LHCN-M2 (cell line): Measurements from ENCODE around the gene CSNK2A1. TPM values are rescaled to one million over a fixed set of nuclear protein-coding genes. Genes with fewer than 3 reads are reported as not detected.

Experiments used
- DNase-seq: peaks from one replicate; pipeline ENCODE4 v3.0.0-alpha.2; 2012; ENCODE audit warnings: low read depth
- total RNA-seq: library from RNA; depleted of rRNA; stranded (reverse); fragments of >200 nt; gene quantifications from 2 replicates; pipeline ENCODE4 v1.2.3, GENCODE V29; 2014

The CSNK2A1 gene
- total RNA-seq, 1 experiment from 2014 or later, result 137 TPM

DNA sequence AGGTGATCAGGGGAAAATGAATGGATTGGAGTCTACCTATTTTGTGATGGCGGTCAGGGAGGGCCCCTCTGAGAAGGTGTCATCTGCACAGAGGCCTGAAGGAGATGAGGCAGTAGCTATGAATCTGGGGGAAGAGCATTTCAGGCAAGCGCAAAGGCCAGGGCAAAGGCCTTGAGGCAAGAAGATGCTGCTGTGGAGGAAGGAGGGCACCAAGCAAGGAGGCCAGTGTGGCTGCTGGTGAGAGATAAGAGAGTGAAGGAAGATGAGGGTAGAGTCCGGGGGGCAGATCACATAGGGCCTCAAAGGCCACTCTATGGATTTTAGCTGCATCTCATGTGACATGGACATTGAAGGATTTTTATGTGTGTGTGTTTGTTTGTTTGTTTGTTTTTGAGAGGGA, 20.6 kb upstream of the CSNK2A1 start:
- DNase-seq, result no peak

DNA sequence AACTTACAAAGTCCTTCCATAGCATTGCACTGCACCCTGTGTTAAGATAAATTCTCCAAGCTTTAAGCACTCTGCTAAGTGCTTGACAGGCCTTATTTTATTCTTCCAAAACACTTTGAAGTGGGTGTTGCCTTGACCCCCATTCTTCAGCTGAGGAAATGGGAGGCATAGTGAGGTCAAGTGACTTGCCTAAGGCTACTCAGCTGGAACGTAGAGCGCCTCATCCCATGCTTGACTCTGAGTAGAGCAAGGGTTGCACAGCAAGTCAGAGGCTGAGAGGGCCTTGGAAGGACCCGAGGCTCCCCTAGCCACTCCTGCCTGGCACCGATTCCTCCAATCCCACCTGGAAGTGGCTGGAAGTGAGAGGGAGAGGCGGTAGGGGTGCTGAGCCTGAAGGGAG, 19.6 kb upstream of the CSNK2A1 start:
- no peak for DNase-seq

DNA sequence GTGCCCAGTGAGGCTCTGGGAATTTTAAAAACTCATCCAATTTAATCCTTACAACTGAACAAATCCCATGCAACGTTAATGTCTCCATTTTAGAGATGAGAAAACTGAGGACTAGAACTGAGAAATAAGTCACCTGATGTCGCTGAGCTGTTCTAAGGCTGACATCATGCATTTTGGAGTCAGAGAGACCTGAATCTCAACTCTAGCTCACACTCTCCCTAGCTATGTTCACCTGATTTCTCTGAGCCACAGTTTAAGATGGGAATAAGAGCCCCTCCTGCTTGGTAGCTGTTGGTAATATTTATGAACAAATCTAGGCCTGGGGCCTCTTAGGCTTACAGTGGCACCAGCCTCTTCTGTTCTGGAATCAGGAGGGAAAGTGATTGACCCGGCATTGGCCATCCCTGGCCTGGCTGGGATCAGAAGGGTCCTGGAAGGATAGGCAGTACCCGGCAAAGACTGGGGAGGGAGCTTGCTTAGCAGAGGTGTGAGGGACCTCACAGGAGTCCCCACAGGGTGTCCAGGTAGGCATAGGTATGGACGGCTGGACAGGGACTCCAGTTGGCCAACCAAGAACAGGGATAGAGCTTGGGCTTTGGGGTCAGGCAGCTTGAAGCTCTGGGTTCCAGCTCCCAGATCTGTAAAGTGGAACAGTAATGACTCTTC, 18.8 kb upstream of the CSNK2A1 start:
- no peak for DNase-seq

DNA sequence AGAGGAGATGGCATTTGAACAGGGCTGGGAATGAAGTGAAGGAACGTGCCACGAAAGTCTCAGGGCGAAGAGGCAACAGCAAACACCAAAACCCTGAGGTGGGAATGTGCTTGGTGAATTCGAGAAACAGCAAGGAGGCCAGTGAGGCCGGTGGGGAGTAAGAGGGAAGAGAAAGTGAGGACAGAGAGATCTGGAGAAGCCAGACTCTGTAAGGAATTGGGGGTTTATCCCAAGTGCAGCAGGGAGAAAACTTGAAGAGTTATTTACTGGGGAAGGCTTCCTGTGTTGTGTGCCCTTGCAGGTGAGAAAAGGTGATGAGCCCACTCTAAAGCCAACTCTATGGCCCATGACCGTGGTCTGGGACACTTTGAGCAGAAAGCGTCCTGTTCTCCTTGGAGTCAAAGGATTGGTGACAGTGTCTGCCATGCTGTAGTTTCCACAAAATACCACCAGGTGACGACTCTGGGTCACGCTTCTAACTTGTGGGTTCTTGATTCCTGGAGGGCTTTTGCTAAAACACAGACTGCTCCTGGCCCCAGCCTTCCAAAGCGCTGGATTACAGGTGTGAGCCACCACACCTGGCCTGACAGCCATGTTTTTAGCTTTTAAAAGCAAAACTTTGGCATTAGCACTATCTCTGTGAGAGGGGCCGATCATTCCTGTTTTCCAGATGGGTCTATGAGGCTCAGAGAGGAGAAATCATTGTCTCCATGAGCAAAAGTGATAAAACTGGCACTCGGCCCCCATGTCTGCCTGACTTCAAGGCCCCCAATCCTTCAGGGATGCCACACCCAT, 18.0 kb upstream of the CSNK2A1 start:
- peak; percentile 52 for DNase-seq

DNA sequence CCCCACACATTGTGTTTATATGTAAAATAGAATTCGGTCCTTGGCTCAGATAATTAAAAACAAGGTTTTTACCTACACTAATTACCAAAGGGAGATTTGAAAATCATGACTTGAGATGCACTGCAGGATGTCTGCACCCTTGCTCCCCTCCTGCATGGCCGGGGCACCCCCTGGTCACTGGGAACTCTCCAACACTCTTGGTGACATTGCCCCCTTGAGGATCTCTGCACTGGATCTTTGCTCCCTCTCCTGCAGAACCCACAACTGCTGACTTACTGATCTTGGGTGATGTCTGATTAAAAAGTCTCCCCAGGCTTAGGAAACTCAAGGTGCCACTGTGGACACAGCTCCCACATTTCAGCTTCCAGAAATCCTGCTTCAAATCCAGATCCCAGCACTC, 17.1 kb upstream of the CSNK2A1 start:
- DNase-seq, result no peak

DNA sequence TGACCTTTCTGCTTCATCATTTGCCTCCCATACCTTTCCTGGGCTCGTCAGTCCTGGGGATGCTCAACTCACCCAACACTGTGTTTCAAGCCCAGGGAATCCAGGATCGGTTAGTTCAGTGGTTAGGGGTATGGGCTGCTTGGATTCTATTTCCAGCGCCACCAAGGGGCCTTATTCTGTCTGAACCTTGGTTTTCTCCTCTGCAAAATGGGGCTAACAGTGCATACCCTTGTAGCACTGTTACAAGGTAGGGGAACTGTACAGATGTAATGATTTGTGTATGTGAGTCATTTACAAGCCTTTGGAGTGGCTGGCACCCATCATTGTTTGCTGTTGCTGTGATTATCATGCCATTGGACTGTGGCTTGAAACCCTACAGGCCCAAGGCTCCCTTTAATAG, 14.5 kb upstream of the CSNK2A1 start:
- DNase-seq, result no peak

DNA sequence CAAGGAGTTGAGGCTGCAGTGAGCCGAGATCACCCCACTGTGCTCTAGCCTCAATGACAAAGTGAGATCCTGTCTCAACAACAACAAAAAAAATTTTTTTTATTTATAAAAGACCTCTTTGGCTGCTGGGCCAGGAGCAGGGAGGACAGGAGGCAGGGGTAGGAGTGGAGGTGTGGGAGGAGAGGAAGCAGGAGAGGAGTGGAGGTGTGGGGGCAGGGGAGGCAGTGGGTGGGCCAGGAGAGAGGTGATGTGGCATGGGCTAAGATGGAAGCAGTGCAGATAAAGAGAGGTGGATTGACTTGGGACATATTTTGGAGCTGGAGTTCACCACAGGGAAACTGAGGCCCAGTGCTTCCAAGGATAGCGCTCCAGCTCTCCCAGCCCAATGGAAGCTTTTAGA, 13.4 kb upstream of the CSNK2A1 start:
- DNase-seq, result no peak

DNA sequence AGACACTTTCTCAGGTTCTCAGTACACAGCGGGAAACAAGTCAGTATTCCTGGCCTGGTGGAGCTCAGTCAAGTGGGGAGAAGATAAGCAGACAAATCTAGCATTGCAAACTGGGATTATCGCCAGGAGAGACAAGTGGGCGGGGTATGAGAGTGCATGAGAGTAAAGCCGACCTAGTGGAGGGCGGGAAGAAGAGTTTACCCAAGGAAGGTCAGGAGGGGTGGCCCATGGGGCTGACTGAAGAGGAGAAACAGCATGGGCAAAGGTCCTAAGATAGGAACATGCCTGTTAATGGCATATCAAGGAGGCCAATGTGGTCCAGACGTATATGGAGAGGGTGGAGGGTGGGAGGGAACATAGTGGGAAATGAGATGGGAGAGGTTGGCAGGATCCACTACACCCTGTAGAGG, 12.4 kb upstream of the CSNK2A1 start:
- no peak for DNase-seq

DNA sequence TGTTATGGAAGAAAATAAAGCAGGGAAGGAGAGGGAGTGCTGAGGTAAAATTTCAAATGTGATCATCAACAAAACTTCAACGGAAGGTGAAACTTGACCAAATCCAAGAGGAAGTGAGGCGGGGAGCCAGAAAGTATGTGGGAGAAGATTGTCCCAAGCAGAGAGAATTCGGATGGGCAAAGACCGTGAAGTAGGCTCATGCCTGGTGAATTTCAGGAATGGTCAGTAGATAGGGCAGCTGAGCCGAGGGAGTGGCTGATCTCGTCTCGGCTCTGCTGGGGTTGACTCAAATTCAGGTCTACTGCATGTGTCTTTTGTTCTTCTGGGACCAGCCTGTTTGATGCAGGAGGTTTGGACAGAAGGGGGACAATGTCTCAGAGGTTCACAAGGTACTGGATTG, 7.0 kb upstream of the CSNK2A1 start:
- DNase-seq, result no peak

DNA sequence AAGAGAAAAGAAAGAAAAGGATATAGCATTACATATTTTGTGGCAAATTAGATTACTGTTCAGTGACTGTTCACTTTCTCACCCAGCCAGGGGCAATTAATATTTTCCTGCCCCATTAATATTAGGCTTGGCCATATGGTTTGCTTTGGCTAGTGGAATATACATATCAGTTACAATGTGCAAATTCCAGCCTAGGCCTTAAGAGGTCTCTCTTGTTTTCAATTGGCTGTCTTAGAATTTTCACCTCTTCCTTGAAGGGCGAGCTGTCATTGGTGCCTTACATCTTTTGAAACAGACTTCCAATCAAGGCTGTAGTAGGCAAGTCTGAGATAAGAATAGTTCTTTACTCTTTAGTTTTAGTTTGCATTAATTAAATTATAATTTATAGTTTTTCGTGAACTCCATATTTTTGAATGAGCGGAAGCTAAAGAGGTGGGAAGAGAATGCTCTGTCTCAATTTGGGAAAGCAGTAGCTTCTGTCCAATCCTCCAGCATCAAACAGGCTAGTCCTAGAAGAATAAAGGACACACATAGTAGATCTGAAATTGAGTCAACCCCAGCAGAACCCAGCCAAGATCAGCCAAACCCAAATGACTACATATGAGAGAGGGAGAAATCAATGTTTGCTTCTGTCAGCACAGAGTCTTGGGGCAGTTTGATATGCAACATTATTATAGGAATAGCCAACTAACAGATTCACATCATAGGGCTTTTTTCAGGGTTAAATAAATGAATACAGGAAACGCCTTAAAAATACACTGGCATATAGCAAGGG, 6.3 kb upstream of the CSNK2A1 start:
- no peak for DNase-seq

DNA sequence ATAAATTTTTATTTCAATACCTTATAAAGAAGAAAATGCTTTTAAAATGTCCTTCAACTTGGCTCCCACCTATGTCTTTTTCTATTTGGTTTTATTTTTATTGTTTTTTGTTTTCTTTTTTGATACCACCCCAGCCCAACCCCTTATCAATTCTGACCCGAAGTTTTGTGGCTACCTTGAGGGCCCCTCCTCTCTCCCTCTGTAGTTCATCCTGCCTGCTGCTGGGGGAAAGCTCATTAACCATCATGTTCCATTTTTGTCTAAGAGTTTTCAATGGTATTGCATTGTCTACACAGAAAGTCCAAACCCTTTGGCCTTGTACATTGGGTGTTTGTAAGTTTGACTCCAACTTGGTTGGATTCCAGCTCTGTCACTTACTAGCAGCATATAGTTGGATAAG, 5.3 kb upstream of the CSNK2A1 start:
- no peak for DNase-seq

DNA sequence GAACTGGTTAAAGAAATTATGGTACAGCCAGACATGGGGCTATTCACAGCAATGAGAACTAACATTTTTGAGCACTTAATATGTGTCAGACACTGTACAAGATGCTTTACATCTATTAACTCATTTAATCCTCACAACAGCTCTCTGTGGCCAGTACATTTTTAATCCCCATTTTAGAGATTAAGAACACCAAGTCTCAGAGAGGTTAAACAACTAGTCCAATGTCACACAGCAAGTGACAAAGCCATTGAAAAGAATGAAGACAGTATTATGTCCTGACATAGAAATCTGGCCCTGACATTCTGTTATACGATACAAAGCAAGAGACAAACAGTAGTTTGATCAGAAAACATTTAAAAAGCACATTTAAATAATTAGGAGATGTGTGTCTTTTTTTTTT, 3.8 kb upstream of the CSNK2A1 start:
- DNase-seq, result no peak

DNA sequence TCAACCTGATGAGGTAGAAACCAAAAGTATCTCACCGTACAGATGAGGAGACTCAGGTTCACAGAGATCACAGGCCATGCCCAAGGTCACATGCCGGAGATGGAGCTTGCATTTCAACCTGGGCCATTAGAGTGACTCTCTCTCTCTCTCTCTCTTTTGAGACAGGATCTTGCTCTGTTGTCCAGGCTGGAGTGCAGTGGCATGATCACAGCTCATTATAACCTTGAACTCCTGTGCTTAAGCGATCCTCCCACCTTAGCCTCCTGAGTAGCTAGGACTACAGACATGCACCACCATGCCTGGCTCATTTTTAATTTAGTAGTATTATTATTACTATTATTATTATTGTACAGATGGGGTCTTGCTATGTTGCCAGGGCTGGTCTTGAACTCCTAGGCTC, 2.8 kb upstream of the CSNK2A1 start:
- DNase-seq, result no peak

DNA sequence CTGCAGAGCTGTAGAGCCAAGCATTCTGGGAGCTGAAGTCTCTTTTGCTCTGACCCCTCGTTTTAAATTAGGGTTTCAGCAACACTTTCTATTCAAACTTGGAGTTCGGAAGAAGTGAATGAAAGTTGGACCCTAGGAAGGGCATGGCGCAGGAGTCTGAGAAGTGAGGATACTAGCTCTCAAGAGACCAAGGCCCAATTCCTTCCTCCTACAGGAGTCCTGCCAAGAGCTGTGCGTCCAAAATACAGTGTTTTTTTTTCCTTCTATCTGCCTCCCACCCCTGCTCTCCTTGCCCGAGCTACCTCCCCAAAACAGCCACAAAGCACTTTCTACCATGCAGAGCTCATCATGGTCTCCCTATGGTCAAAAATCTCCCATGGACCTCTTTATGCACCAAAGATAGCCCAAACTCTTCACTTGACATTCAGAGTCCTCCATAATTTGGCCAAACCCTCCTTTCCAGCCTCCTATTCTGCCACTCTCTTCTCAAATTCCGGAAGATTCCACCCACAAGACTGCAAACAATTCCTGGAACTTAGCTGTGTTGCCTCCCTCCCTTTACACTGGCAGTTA, 649 bp upstream of the CSNK2A1 start:
- DNase-seq, result no peak

DNA sequence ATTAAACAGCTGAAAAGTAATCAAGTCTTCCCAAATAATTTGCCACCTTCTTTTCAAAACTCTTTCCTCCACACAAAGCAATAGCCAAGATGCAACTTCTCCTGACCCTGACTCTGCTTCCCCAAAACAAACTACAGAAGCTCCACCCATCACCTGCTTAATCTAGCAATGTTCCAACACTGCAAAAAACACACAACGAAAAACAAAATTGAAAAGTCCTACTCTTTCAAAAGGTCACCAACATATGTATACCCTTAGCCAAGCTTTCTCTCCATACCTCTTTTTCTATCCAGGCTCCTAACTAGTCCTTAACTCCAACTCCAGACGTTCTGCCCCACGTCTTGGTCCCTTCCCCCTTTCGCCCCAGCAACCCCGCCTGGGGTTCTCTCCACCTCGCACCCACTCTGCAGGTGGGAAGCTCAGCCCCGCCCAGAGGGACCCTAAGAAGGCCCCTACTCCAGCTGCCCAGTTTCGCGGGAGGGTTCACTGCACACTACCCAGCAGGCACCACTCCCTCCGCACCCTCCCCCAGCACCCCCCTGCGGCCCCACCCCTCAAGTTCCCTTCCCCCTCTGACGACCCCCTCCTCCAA, 717 bp downstream of the CSNK2A1 start:
- no peak for DNase-seq

DNA sequence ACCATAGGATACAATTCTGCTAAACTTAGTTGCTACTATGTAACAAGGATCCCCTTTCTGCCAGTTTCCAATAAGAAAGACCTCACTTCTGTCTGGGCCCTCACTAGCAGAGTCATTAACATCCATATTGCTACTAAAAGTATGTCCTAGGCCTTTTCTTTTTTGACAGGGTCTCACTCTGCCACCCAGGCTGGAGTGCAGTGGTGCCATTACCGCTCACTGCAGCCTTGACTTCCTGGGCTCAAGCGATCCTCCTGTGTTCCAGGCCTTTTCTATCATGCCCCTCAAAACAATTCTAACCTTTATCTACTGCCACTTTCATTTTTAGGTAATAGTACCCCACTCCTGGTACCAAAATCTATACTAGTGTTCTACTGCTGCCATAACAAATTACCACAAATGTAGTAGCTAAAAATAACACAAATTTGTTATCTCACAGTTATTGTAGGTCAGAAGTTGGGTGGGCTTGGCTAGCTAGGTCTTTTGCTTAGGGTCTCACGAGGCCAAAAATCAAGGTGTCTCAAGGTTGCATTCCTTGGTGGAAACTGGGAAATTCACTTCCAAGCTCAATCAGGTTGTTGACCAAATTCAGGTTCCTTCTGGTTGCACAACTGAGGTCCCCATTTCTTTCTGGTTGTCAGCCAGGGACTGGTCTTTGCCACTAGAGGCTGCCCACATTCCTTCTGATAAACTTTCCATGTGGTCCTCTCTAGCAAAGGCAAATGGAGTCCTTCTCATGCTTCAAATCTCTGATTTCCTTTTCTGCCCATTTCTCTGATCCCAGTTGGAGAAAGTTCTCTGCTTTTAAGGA, 3.0 kb downstream of the CSNK2A1 start:
- DNase-seq, result no peak

DNA sequence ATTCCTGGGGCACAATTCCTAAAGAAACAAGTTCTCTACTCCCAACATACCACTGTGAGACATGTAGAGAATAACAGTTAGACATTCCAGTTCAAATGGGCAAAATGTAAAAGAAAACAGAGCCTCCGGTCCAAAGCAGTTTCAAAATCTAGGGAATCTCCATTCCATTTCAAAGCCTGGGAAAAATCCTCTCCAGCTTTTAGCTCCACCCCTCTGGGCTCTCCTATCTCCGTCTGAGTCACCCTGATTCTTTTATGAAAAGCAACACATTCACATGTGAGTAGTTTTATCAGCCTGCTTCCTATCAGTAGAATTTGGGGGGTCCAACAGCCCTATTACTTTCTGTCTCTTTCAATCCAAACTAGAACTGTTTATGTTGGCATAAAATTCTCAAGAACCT, 3.7 kb downstream of the CSNK2A1 start:
- peak; percentile 44 for DNase-seq

DNA sequence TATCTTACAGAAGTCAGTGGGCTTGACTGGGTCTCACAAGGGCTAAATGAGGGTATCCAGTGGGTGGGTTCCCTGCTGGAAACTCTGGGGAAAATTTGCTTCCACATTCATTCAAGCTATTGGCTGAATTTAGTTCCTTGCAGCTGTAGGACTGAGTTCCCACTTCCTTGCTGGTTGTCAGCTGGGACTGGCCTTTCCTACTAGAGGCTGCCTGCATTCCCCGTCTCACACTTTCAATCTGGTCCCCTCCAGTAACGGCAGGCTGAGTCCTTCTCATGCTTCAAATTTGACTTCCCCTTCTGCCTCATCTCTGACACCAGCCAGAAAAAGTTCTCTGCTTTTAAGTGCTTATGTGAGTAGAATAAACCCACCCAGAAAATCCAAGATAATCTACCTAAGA, 4.4 kb downstream of the CSNK2A1 start:
- no peak for DNase-seq

DNA sequence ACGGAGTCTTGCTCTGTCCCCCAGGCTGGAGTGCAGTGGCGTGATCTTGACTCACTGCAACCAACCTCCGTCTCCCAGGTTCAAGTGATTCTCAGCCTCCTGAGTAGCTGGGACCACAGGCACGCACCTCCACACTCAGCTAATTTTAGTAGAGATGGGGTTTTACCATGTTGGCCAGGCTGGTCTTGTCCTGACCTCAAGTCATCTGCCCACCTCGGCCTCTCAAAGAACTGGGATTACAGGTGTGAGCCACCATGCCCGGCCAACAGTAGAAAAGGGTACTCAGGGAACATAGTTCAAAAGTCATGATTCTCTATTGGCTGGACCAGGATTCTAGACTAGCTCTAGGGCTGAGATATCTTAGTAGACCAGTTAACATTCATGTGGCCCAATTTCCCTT, 5.6 kb downstream of the CSNK2A1 start:
- DNase-seq, result no peak

DNA sequence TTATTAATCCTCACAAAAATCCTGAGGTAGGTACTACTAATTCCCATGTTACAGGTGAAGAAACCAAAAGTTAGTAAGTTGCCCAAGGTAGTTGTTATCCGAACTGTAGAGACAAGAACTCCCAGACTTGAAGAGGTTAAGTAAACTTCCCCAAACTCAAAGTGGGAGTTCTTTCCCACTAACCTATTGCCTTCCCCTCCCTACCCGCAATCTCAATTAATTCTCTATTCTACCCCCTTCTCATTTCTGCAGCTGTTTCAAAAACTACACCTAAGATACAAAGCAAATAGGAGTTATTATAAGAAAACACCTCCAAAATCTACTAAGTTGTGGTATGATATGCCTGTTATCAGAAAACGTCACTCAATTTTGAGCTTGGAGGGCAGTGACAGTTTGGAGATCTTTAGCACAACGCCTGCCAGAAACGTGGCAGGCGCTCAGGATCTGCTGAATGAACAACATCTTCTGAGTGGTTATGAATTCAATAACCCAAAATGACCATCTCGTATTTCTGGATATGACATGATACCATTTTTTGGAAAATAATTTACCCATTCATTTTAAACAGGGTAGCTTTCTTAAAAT, 7.1 kb downstream of the CSNK2A1 start:
- no peak for DNase-seq

DNA sequence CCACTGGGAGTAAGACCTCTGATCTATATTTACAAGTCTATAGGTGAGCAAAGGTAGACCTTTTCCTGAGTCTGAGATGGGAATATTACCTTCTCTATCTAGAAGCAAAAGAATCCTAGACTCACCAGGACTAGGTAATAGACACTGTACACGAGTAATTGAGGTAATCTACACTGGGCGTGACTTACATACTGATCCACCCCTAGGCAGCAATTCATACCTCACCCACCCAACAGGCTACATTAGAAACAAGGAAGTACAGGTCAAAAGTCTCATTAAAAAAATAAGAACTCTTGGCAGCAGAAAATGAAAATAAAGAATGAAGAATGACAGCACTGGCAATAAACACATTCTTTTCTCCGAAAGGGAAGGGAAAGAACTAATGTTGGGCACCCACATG, 7.6 kb downstream of the CSNK2A1 start:
- no peak for DNase-seq
